ENCODE measurements around the gene GLCE.

- TF ChIP-seq CTCF (IDR thresholded peaks at IDR 0.05): no peak
- TF ChIP-seq POLR2A (IDR thresholded peaks at IDR 0.05): no peak
Measured at GRCh38 chr15:69194025-69194827, 33.8 kb downstream of the GLCE start.

Data from Peyer's patch (tissue), 4 donors.